HEK293 (cell line): ENCODE results near the gene MAGI2.

Experiments
- CTCF ChIA-PET: fragments of 350-600 bp; formaldehyde crosslinking; extraction: SDS; loops from one replicate; lab custom pipeline; 2021; ENCODE audit warnings: antibody characterized with exemption; lab: Yijun Ruan, JAX
- POLR2A ChIA-PET: fragments of 300-600 bp; formaldehyde crosslinking; extraction: SDS; loops from one replicate; lab custom pipeline; 2020; ENCODE audit warnings: antibody characterized with exemption, inconsistent platforms; lab: Yijun Ruan, JAX
- H3K27ac ChIP-seq: fragments of 200-500 bp; sonication (Bioruptor generic); 2 replicates; pipeline ENCODE4 v1.5.1; 2014; ENCODE audit warnings: low read depth, low read length, control low read depth, inconsistent platforms; ENCODE audit errors: extremely low read depth
- H3K36me3 ChIP-seq, 2 experiments: fragments of 200-500 bp in 1 of 2; sonication (Bioruptor generic) in 1 of 2; 1 replicate in 1 of 2; 2 replicates in 1 of 2; pipeline ENCODE4 v1.5.1; 2014 to 2017; ENCODE audit warnings: inconsistent platforms in 2 of 2, low read length in 2 of 2; ENCODE audit not compliant: control insufficient read depth in 2 of 2, insufficient read depth in 1 of 2
- H3K4me1 ChIP-seq: fragments of 200-500 bp; sonication (Bioruptor generic); 2 replicates; pipeline ENCODE4 v1.5.1; 2014; ENCODE audit warnings: mild to moderate bottlenecking, low read length, inconsistent platforms; ENCODE audit not compliant: control insufficient read depth, insufficient read depth
- H3K4me3 ChIP-seq: 2 replicates; pipeline ENCODE4 v1.5.1; 2011; ENCODE audit warnings: low read depth, mild to moderate bottlenecking, control low read depth, low read length, moderate library complexity
- H3K9me3 ChIP-seq: fragments of 200-500 bp; sonication (Bioruptor generic); 2 replicates; pipeline ENCODE4 v1.5.1; 2014; ENCODE audit warnings: low read depth, low read length, inconsistent platforms; ENCODE audit not compliant: control insufficient read depth, insufficient read depth
- FEZF1 ChIP-seq: fragments of 450-650 bp; formaldehyde crosslinking; IDR thresholded peaks from 2 replicates; pipeline ENCODE4 v1.5.1; 2016; ENCODE audit warnings: missing biosample characterization, missing genetic modification characterization
- KLF8 ChIP-seq: fragments of 450-650 bp; formaldehyde crosslinking; IDR thresholded peaks from 2 replicates; pipeline ENCODE4 v1.5.1; 2016; ENCODE audit warnings: missing biosample characterization, missing genetic modification characterization
- PRDM1 ChIP-seq: fragments of 450-650 bp; formaldehyde crosslinking; IDR thresholded peaks from 2 replicates; pipeline ENCODE4; 2016; ENCODE audit warnings: missing biosample characterization, missing genetic modification characterization
- SCRT1 ChIP-seq: fragments of 450-650 bp; formaldehyde crosslinking; IDR thresholded peaks from 2 replicates; pipeline ENCODE4 v1.5.1; 2016; ENCODE audit warnings: missing biosample characterization, missing genetic modification characterization, borderline replicate concordance
- ZBTB1 ChIP-seq: fragments of 450-650 bp; formaldehyde crosslinking; IDR thresholded peaks from 2 replicates; pipeline ENCODE4 v1.5.1; 2016; ENCODE audit warnings: missing biosample characterization, missing genetic modification characterization
- ZBTB10 ChIP-seq: fragments of 450-650 bp; formaldehyde crosslinking; IDR thresholded peaks from 2 replicates; pipeline ENCODE4 v1.5.1; 2016; ENCODE audit warnings: missing biosample characterization, missing genetic modification characterization
- ZBTB21 ChIP-seq: fragments of 450-650 bp; formaldehyde crosslinking; IDR thresholded peaks from 2 replicates; pipeline ENCODE4 v1.5.1; 2017; ENCODE audit warnings: missing biosample characterization, missing genetic modification characterization
- ZBTB6 ChIP-seq: fragments of 450-650 bp; formaldehyde crosslinking; IDR thresholded peaks from 2 replicates; pipeline ENCODE4 v1.5.1; 2017; ENCODE audit warnings: missing biosample characterization, missing genetic modification characterization
- ZFP37 ChIP-seq: fragments of 450-650 bp; formaldehyde crosslinking; IDR thresholded peaks from 2 replicates; pipeline ENCODE4 v1.5.1; 2016; ENCODE audit warnings: missing biosample characterization, missing genetic modification characterization
- ZFP41 ChIP-seq: fragments of 450-650 bp; formaldehyde crosslinking; IDR thresholded peaks from 2 replicates; pipeline ENCODE4 v1.5.1; 2016; ENCODE audit warnings: missing biosample characterization, missing genetic modification characterization, borderline replicate concordance
- ZNF155 ChIP-seq: fragments of 450-650 bp; formaldehyde crosslinking; IDR thresholded peaks from 2 replicates; pipeline ENCODE4 v1.5.1; 2016; ENCODE audit warnings: missing biosample characterization, missing genetic modification characterization
- ZNF18 ChIP-seq: fragments of 450-650 bp; formaldehyde crosslinking; IDR thresholded peaks from 2 replicates; pipeline ENCODE4 v1.5.1; 2016; ENCODE audit warnings: missing biosample characterization, missing genetic modification characterization
- ZNF184 ChIP-seq: fragments of 450-650 bp; IDR thresholded peaks from 2 replicates; pipeline ENCODE4 v1.5.1; 2018; ENCODE audit warnings: missing biosample characterization, mild to moderate bottlenecking, missing genetic modification characterization
- ZNF223 ChIP-seq: fragments of 450-650 bp; formaldehyde crosslinking; IDR thresholded peaks from 2 replicates; pipeline ENCODE4 v1.5.1; 2016; ENCODE audit warnings: missing biosample characterization, missing genetic modification characterization
- ZNF239 ChIP-seq: fragments of 450-650 bp; formaldehyde crosslinking; IDR thresholded peaks from 2 replicates; pipeline ENCODE4 v1.5.1; 2016; ENCODE audit warnings: missing biosample characterization, missing genetic modification characterization
- ZNF391 ChIP-seq: fragments of 450-650 bp; formaldehyde crosslinking; IDR thresholded peaks from 2 replicates; pipeline ENCODE4 v1.5.1; 2016; ENCODE audit warnings: low read depth, missing biosample characterization, missing genetic modification characterization, borderline replicate concordance
- ZNF394 ChIP-seq: fragments of 450-650 bp; formaldehyde crosslinking; IDR thresholded peaks from 2 replicates; pipeline ENCODE4 v1.5.1; 2016; ENCODE audit warnings: missing biosample characterization, missing genetic modification characterization, mild to moderate bottlenecking, moderate library complexity, borderline replicate concordance
- ZNF398 ChIP-seq: fragments of 450-650 bp; formaldehyde crosslinking; IDR thresholded peaks from 2 replicates; pipeline ENCODE4 v1.5.1; 2017; ENCODE audit warnings: missing biosample characterization, missing genetic modification characterization
- ZNF404 ChIP-seq: fragments of 450-650 bp; formaldehyde crosslinking; IDR thresholded peaks from 2 replicates; pipeline ENCODE4 v1.5.1; 2017; ENCODE audit warnings: missing biosample characterization, missing genetic modification characterization
- ZNF558 ChIP-seq: fragments of 450-650 bp; formaldehyde crosslinking; IDR thresholded peaks from 2 replicates; pipeline ENCODE4 v1.5.1; 2016; ENCODE audit warnings: missing biosample characterization, missing genetic modification characterization
- ZNF664 ChIP-seq: fragments of 450-650 bp; formaldehyde crosslinking; IDR thresholded peaks from 2 replicates; pipeline ENCODE4 v1.5.1; 2016; ENCODE audit warnings: missing biosample characterization, missing genetic modification characterization
- ZNF677 ChIP-seq: fragments of 450-650 bp; IDR thresholded peaks from 2 replicates; pipeline ENCODE4 v1.5.0; 2018; ENCODE audit warnings: missing biosample characterization, mild to moderate bottlenecking, missing genetic modification characterization, moderate library complexity
- ZNF707 ChIP-seq: fragments of 450-650 bp; formaldehyde crosslinking; IDR thresholded peaks from 2 replicates; pipeline ENCODE4 v1.5.1; 2016; ENCODE audit warnings: missing biosample characterization, missing genetic modification characterization

The MAGI2 gene

GRCh38 chr7:78222001-78222751 is 1231.3 kb downstream of the MAGI2 start (continued):
- TF ChIP-seq SCRT1 (tag by site-specific recombination) (no peak), ZFP41 (no peak), PRDM1 (tag by site-specific recombination) (no peak)

GRCh38 chr7:78220754-78221153 is 1232.7 kb downstream of the MAGI2 start:
- H3K4me1 ChIP-seq = no peaks in the 10 kb centered on the region
- ChIA-PET CTCF (interaction anchor here (0.6 to 1.7 kb wide), 2 partner anchors 86 to 902 kb away, joined by 3 read pairs; no protein-coding TSS in a partner anchor), POLR2A (no interaction called here)
- H3K36me3 ChIP-seq = no peaks in the 10 kb centered on the region
- no peaks in the 10 kb centered on the region for H3K9me3 ChIP-seq
- TF ChIP-seq KLF8 (tag by site-specific recombination) (no peak), FEZF1 (tag by site-specific recombination) (0 out of 2 replicates have a peak, but pooled peaks have one; percentile 11)
- H3K27ac ChIP-seq = no peak overlapping the region
- no peak overlapping the region for H3K4me3 ChIP-seq

- Histone ChIP-seq H3K4me1 (no peaks in the 10 kb centered on the region), H3K9me3 (no peaks in the 10 kb centered on the region), H3K4me3 (no peak overlapping the region), H3K27ac (no peak overlapping the region), H3K36me3 (no peaks in the 10 kb centered on the region)
- TF ChIP-seq ZBTB21 (tag by site-specific recombination) (no peak), ZNF391 (tag by site-specific recombination) (no peak), ZNF664 (tag by site-specific recombination) (no peak), ZNF394 (tag by site-specific recombination) (no peak), ZNF558 (tag by site-specific recombination) (no peak)
- ChIA-PET CTCF (interaction anchor here (0.6 to 1.1 kb wide), 2 partner anchors 85 to 92 kb away, joined by 3 read pairs; no protein-coding TSS in a partner anchor), POLR2A (no interaction called here)
These were observed 1234.6 kb downstream of the MAGI2 start for GRCh38 chr7:78218876-78219275.

GRCh38 chr7:78218051-78218450 is 1235.4 kb downstream of the MAGI2 start:
- POLR2A ChIA-PET = no interaction called here
- no peak overlapping the region for H3K27ac ChIP-seq
- CTCF ChIA-PET = interaction anchor here (1.1 kb wide), 1 partner anchor 84 kb away, joined by 3 read pairs; no protein-coding TSS in a partner anchor

More at GRCh38 chr7:78218051-78218450, 1235.4 kb downstream of the MAGI2 start:
- Histone ChIP-seq H3K4me1 (no peaks in the 10 kb centered on the region), H3K36me3 (no peaks in the 10 kb centered on the region), H3K9me3 (no peaks in the 10 kb centered on the region), H3K4me3 (no peak overlapping the region)
- TF ChIP-seq ZNF398 = no peak
- TF ChIP-seq FEZF1 (tag by site-specific recombination) = no peak
- no peak for TF ChIP-seq ZBTB21 (tag by site-specific recombination)
- no peak for TF ChIP-seq ZNF239 (tag by site-specific recombination)
- TF ChIP-seq ZBTB1 (tag by site-specific recombination) = no peak
- TF ChIP-seq ZNF155 (tag by site-specific recombination) = no peak
- no peak for TF ChIP-seq ZNF223 (tag by site-specific recombination)
- no peak for TF ChIP-seq ZNF18 (tag by site-specific recombination)
- no peak for TF ChIP-seq ZBTB10 (tag by site-specific recombination)
- TF ChIP-seq ZBTB6 = no peak
- no peak for TF ChIP-seq ZNF404 (tag by site-specific recombination)
- no peak for TF ChIP-seq ZNF707 (tag by site-specific recombination)
- no peak for TF ChIP-seq ZFP37 (tag by site-specific recombination)
- no peak for TF ChIP-seq ZNF677 (tag by site-specific recombination)
- no peak for TF ChIP-seq ZNF184 (tag by site-specific recombination)
